Caco-2 (cell line): ENCODE measurements around the gene FXYD7. TPM values are rescaled to one million over a fixed set of nuclear protein-coding genes. Genes with fewer than 3 reads are reported as not detected.

Source experiments
- BruUV-seq: library from RNA; stranded (reverse); fragments of 400-500 nt; replicated peaks from 2 replicates; lab custom pipeline; 2021; lab: Mats Ljungman, UMichigan
- CTCF ChIA-PET: fragments of 300-600 bp; sonication (Branson Sonifier 250); formaldehyde crosslinking; loops from one replicate; lab custom pipeline; 2022; ENCODE audit warnings: antibody characterized with exemption; lab: Charles Lee
- POLR2A ChIA-PET: fragments of 300-600 bp; sonication (Branson Sonifier 250); formaldehyde crosslinking; loops from one replicate; lab custom pipeline; 2022; ENCODE audit warnings: antibody characterized with exemption; lab: Charles Lee
- DNase-seq, 2 experiments: peaks; one replicate each; pipeline versions ENCODE4 v3.0.0 to v3.0.0-alpha.2; 2020 to 2022
- H3K27me3 ChIP-seq: replicated peaks from 2 replicates; pipeline ENCODE4 v1.6.0; 2011; ENCODE audit warnings: low read length; ENCODE audit not compliant: control insufficient read depth, insufficient read depth
- H3K36me3 ChIP-seq: 2 replicates; pipeline ENCODE4 v1.5.1; 2011; ENCODE audit warnings: low read length; ENCODE audit not compliant: control insufficient read depth, insufficient read depth
- H3K4me1 ChIP-seq: fragments of 250-450 bp; sonication (Bioruptor Pico); 2 replicates; pipeline ENCODE4 v1.5.1; 2020; ENCODE audit warnings: mild to moderate bottlenecking
- H3K4me3 ChIP-seq: 2 replicates; pipeline ENCODE4 v1.5.1; 2011; ENCODE audit warnings: low read depth, mild to moderate bottlenecking, control low read depth, low read length
- H3K9me3 ChIP-seq: fragments of 250-450 bp; sonication (Bioruptor Pico); 2 replicates; pipeline ENCODE4 v1.5.1; 2020; ENCODE audit warnings: mild to moderate bottlenecking, moderate library complexity
- H3K27ac Mint-ChIP-seq: one replicate; pipeline ENCODE4 v1.8.0; 2022; ENCODE audit warnings: mixed read lengths; ENCODE audit not compliant: unreplicated experiment
- H3K27me3 Mint-ChIP-seq: one replicate; pipeline ENCODE4 v1.8.0; 2022; ENCODE audit warnings: mixed read lengths; ENCODE audit not compliant: insufficient read depth, unreplicated experiment
- H3K36me3 Mint-ChIP-seq: one replicate; pipeline ENCODE4 v1.8.0; 2022; ENCODE audit warnings: mild to moderate bottlenecking, mixed read lengths; ENCODE audit not compliant: insufficient read depth, unreplicated experiment
- H3K4me1 Mint-ChIP-seq: one replicate; pipeline ENCODE4 v1.8.0; 2022; ENCODE audit warnings: low read depth, mixed read lengths; ENCODE audit not compliant: unreplicated experiment
- H3K4me3 Mint-ChIP-seq: one replicate; pipeline ENCODE4 v1.8.0; 2022; ENCODE audit warnings: mild to moderate bottlenecking, moderate library complexity, mixed read lengths; ENCODE audit not compliant: unreplicated experiment
- H3K9me3 Mint-ChIP-seq: one replicate; pipeline ENCODE4 v1.8.0; 2022; ENCODE audit warnings: mixed read lengths; ENCODE audit not compliant: unreplicated experiment
- CTCF ChIP-seq, 2 experiments: fragments of 200-600 bp in 1 of 2; IDR thresholded peaks; 1 replicate in 1 of 2; 2 replicates in 1 of 2; pipeline versions ENCODE4 v1.5.1 to v1.8.0; 2011 to 2022; ENCODE audit warnings: antibody characterized with exemption in 1 of 2, control low read depth in 1 of 2, inconsistent platforms in 1 of 2, low read depth in 1 of 2, low read length in 1 of 2, mild to moderate bottlenecking in 1 of 2, moderate library complexity in 1 of 2; ENCODE audit not compliant: insufficient read depth in 1 of 2, severe bottlenecking in 1 of 2, unreplicated experiment in 1 of 2
- intact Hi-C: fragments of 100-400 bp; cut with micrococcal nuclease; formaldehyde crosslinking; loops from one replicate; pipeline ENCODE4 v1.10.0; 2022; ENCODE audit not compliant: unreplicated experiment
- total RNA-seq: library from RNA; stranded (reverse); gene quantifications from 2 replicates; pipeline ENCODE4 v1.2.3, GENCODE V29; 2022

FXYD7 gene
- total RNA-seq, 1 experiment from 2014 or later: not detected

- H3K27ac Mint-ChIP-seq: no peak within 1 kb of the TSS
- POLR2A ChIA-PET: no interaction called here
Observed at GRCh38 chr19:35138305-35138892, 4.7 kb upstream of the FXYD7 start, which contains the start of gene FXYD1. FXYD1 (plus strand) TSS chr19:35138824; CDS start chr19:35140080, 1,256 bp downstream.

GRCh38 chr19:35140207-35140961 is 2.7 kb upstream of the FXYD7 start:
- intact Hi-C loops: no loop called here
- no peak overlapping the region for H3K4me3 Mint-ChIP-seq

More at GRCh38 chr19:35138305-35138892, 4.7 kb upstream of the FXYD7 start, which contains the start of gene FXYD1:
- no peak for DNase-seq
- no peaks in the 10 kb centered on the region for H3K36me3 Mint-ChIP-seq
- Histone ChIP-seq H3K4me1 (peaks cover 12% of the 10 kb centered on the region; the same call in 1 of the 2 replicates), H3K9me3 (no peaks in the 10 kb centered on the region; the same call in 1 of the 2 replicates), H3K36me3 (no peaks in the 10 kb centered on the region), H3K27me3 (no peaks in the 10 kb centered on the region), H3K4me3 (no peak within 1 kb of the TSS)
- CTCF ChIA-PET: no interaction called here
- BruUV-seq: no TSS peak
- peaks cover 7% of the 10 kb centered on the region for H3K4me1 Mint-ChIP-seq
- no peak within 1 kb of the TSS for H3K4me3 Mint-ChIP-seq
- H3K9me3 Mint-ChIP-seq: no peaks in the 10 kb centered on the region
- intact Hi-C loops: loop anchor here (5.0 kb wide), 2 partner anchors 109 to 166 kb away; partner anchors contain the start of gene LSR
- no peak for TF ChIP-seq CTCF (IDR thresholded peaks at IDR 0.05; ENCODE audit: insufficient read depth in 1 of 2, low read depth in 1 of 2, low read length in 1 of 2, severe bottlenecking in 1 of 2, unreplicated experiment in 1 of 2)
- peaks cover 2% of the 10 kb centered on the region for H3K27me3 Mint-ChIP-seq

More at GRCh38 chr19:35140207-35140961, 2.7 kb upstream of the FXYD7 start:
- BruUV-seq: no TSS peak
- Mint-ChIP-seq H3K4me1 (no peaks in the 10 kb centered on the region), H3K36me3 (no peaks in the 10 kb centered on the region), H3K9me3 (no peaks in the 10 kb centered on the region), H3K27ac (no peak overlapping the region), H3K27me3 (peaks cover 8% of the 10 kb centered on the region)
- no peak overlapping the region for H3K4me3 ChIP-seq
- no peak for TF ChIP-seq CTCF (IDR thresholded peaks at IDR 0.05; ENCODE audit: insufficient read depth in 1 of 2, low read depth in 1 of 2, low read length in 1 of 2, severe bottlenecking in 1 of 2, unreplicated experiment in 1 of 2)
- H3K36me3 ChIP-seq: no peaks in the 10 kb centered on the region
- ChIA-PET CTCF (interaction anchor here (0.9 to 1.9 kb wide), 3 partner anchors 13 to 77 kb away, joined by 3 to 10 read pairs (median 4); partner anchors contain the start of genes FXYD3 and FXYD5), POLR2A (no interaction called here)
- no peak for DNase-seq
- no peaks in the 10 kb centered on the region; the same call in 1 of the 2 replicates for H3K27me3 ChIP-seq
- peaks cover 16% of the 10 kb centered on the region; the same call in 1 of the 2 replicates for H3K4me1 ChIP-seq
- H3K9me3 ChIP-seq: no peaks in the 10 kb centered on the region; the same call in 1 of the 2 replicates
